GM19452 (cell line): ENCODE data around the gene BCL11A.
A peak's percentile ranks its signal among the peaks of the same experiment; 100 is the strongest.

Source experiments
- ATAC-seq: cut with Tn5 transposase; IDR thresholded peaks from one replicate; pipeline ENCODE4 v1.9.1; 2021; ENCODE audit not compliant: unreplicated experiment

The BCL11A gene

DNA sequence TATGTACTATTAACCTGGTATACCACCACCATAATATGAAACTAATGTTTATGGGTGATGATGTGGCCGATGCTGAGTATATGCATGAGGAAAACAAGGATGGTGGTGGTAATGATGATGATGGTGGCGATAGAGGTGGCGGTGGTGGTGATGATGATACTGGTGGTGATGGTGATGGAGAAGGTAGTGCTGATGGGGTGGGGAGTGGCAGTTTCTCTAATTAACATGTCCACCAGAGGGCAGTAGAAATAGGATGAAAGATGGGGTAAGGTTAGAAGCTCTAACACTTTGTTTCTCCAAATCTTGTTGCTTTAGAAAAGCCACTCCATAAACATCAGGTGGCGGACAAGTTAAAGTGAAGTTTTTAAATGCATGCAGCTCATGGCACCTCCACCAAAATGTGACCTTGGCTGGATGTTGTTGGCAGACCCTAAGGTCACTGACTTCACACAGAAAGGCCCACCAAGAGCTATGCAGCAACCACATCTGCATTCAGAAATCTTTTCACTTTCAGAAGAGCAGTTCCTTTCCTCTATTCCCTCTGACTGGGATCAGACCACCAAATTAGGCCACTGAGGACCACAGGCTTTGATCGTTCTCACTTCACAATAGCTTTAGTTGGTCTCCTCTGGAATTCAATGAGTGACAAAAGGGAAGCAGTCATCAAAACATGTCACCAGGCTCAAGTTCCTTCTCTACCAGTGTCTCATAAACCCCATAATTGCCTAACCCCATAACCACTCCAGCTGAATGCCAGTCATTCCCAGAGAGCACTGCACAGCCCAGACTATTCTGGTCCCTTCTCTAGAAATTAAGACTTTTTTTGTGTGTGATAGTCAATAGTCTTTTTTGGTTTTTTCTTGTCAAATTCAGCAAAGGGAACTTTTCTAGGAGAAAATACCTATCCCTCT lies 7.5 kb upstream of the BCL11A start:
- no peak for ATAC-seq

DNA sequence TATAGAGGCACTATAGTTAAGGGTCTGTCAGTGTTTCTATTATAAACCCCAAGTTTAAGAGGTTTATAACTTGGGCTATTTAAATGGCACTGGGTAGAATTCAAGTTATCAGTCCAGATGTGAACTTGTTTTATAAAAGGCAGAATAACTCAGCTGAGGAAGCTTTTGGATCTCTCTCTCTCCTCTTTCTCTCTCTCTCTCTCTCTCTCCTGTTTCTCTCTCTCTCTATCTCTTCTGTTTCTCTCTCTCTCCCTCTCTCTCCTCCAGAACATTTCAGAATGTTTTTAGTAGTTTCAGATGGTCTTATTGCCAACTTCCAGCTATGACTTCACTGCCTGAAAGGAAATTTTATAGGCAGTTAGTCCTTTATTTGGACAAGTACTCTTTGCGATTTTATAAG lies 6.4 kb upstream of the BCL11A start:
- no peak for ATAC-seq

DNA sequence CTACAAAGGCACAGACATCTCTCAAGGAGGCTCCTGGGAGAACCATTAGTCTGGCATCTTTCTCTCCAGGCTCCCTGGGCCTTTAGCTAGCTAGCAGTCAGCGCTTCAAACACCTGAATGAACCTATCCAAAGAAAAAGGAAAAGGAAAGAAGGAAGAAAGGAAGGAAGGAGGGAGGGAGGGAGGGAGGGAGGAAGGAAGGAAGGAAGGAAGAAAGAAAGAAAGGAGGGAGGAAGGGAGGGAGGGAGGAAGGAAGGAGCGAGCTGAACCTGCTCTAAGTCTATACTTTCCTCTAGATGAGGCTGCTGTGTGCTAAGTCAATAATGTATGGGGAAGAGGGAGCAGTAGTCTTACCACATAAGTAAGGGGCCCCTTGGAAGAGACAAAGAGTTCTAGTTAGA lies 5.1 kb upstream of the BCL11A start:
- ATAC-seq, result no peak

DNA sequence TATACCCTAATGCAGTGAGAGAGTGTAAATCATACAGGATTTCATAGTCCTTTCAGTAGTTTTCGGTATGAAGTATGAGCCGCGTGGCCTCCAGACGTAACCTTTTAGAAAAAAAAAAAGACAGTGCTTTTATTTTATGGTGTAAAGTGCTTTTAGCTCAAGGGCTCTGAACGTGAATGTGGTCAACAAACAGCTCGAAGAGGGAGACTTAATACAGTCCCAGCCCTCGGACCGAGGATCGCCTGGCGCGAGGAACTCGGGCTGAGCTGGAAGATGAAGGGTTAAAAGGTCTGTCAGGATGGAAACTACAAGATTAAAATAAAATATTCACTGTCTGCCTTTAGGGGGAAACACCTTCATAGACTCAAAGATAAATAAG lies 4.0 kb upstream of the BCL11A start:
- ATAC-seq, result no peak

DNA sequence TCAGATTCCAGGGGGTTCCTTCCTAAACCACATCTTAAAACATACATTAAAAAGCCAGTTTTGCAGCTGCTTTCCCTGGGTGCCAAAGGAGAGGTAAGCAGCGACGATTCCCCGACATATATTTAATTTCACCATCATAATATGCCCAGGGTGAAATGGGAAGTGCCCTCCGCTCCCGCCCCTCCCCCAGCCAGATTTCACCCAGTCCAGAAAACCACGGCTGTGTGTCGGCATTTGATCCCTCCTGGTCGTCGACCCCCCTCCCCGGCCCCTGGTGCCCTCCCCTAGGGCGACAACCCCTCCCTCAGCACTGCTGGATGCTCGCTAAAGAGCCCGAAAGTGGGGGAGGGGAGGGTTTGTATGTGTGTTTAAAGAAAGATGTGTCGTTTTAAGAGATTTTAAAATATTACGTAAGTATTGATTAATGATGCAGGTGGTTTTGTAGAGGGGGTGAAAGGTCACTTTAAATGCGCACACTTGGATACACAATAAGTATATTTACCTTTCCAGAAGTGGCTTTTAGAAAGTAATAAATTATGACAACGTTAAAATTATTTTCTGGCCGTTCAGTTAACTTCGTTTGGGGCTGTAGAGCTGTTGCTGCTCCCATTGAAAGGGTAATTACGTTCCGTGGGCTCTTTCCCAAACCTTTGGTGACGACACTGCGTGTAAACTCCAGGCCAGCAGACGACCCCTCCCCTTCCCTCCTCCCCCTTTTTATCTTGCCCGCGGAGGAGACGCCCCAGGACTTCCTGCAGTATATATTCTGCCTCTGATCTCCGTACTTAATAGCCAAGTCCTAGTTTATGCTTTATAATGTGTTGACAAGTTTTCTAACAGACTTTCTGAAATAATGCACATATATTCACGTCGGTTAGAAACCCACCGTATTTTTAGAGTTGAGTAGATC lies 3.4 kb upstream of the BCL11A start:
- no peak for ATAC-seq

DNA sequence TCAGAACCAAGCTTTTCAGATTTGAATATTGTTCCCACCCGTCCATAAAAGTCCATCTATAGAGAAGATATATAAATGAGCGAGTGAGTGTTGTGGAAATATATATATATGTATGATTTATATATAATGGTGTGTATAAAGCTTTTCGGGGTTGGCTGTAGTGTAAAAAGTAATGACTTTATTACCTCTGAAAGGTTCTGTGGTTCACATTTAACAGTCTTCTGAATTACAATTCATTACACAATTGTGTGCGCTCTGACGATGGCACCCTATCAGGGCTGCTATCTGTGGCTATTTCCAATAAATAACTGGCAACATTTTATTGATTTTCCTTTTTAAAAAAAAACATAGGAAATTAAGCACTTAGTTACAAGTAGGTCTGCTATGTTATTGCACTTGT lies 2.7 kb upstream of the BCL11A start:
- no peak for ATAC-seq

DNA sequence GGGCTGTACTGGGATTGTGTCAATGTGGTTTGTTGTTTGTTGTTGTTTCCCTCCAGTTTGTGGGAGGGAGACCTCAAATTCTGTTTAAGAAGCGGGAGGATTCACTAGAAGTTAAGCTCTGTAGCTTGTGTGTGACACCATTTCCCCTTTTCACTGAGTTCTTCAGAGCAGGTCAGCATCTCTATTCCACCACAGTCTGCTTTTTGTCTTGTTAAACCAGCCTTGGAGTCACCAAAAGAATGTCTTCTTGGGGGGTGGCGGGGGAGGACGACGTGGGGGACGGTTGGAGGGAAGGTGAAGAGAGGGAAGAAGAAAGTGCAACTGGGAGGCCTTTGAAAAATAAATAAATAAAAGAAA lies 2.3 kb upstream of the BCL11A start:
- peak; percentile 0 for ATAC-seq

DNA sequence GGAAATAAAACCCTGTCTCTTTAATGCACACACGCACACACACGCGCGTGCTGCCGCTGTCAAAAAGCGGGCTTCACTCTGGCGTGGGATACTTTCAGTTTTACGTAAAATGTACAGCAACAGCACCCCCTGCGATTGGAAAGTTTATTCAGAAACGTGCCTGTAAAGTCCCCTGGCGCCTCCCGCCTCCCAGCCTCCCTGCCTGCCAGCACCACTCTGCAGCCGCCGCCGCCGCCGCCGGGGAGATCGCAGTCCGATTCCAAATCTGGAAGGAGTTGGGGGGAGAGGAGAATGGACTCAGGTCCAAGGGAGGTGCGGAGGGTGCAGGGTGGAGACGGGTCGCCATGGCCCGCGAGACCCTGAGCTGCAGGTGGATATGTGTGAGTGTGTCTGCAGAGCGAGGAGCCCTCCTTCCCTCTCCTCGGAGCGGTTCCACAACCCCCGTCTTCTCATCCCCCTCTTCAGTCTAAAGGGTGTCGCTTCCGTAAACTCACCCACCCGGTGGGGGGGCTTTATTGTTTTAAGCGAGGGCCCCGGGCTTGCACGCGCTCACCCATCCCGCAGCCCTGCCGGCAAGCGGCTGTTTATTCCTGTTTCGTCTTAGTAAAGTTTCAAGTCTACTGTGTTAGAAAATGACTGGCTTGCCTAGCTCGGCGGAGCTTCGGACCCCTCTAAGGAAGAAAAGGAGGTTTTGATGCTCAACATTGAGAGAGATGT lies 1.8 kb upstream of the BCL11A start:
- peak; percentile 27 for ATAC-seq

DNA sequence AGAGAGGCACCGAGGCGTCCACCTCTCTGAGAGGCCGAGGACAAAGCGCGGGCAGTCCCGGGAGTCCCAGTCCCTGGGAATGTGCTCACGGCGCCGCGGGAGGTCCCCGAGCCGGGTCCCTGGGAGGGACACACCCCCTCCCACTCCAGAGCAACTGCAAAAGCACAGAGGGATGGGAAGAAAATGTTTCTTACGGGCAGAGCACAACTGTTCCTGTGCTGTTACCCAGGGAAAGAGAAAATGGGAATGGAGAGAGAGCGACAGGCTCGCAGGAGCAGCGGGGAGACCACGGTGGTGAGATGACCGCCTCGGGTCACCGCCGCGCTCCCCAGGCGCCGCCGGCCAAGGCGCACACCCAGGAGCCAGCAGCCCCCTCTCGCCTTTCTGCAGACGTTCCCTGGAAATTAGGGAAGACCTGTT lies 1.2 kb upstream of the BCL11A start:
- ATAC-seq, result no peak

DNA sequence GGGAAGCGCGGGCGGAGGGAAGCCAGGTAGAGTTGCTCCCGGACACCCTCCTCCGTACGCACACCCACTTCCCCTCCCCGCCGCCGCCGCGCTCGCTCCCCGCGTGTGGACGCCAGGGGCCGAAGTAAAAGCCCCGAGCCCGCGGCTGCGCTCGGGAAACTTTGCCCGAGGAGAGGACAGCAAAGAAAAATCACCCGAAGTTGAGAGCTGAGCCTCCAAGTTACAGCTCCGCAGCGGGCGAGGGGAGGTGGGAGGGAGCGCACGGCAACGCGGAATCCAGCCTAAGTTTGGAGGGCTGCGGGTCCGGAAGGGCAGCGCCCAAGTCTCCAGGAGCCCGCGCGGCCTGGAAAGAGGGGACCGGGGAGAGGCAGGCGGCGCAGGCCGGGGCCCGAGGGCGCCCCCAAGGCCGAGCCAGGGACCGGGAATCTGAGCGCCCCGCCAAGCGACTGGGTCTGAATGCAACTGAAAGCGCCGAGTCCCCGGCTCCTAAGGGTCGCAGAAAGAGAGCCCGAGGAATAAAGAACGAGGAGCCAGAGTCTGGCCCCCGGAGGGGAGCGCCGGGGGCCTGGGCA lies 706 bp upstream of the BCL11A start:
- no peak for ATAC-seq

DNA sequence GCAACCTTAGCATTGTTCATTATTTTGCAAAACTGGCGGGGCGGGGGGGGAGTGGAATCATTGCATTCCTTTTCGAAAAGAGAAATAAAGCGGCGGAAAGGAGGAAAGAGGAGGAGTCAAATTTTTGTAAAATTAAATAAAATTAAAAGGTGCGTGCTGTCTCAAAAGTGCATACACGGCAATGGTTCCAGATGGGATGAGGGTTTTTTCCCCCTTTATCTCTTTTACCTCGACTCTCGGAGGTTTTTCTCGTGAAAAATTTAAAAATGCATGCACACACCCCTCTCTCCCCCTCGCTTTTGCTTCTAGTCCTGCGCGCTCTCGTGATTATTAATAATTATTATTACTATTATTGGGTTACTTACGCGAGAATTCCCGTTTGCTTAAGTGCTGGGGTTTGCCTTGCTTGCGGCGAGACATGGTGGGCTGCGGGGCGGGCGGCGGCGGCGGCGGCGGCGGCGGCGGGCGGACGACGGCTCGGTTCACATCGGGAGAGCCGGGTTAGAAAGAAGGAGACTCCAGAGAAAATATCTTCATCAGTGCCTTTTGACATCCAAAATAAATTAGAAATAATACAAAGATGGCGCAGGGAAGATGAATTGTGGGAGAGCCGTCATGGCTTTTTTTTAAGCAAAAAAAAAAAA lies 481 bp downstream of the BCL11A start:
- no peak for ATAC-seq

DNA sequence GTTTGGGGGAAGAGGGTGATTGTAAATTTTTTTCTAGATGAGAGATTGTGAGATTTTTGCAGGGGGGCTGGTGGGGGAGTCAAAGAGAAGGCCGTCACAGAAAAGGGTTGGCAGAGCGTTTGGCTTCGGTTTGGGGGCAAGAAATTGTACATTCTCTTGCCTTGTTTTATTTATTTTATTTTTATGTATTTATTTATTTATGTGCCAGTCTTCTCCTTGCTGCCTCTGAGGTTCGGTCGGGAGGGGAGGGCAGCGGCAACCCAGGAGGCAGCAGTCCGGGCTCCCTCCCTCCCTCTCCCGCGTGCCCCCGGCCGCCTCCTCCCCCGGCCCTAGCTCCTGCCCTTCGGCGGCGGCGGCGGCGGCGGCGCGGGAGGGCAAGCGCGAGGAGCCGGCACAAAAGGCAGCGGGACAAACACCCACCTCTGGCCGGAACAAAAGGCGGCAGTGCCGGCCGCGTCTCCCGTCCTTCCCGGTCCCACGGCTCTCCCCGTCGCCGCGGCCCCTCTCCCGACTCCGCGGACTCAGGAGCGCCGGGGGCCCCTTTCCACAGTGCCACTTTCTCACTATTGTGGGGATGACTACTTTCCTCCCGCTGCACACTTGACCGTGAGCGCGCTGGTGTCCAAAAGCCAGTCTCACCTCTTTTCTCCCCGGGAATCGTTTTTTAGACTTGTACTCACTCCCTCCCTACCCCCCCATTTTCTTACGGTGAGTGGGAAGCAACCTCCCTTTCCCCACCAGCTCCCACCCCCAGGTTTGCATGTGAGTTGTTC lies 1.2 kb downstream of the BCL11A start:
- no peak for ATAC-seq

DNA sequence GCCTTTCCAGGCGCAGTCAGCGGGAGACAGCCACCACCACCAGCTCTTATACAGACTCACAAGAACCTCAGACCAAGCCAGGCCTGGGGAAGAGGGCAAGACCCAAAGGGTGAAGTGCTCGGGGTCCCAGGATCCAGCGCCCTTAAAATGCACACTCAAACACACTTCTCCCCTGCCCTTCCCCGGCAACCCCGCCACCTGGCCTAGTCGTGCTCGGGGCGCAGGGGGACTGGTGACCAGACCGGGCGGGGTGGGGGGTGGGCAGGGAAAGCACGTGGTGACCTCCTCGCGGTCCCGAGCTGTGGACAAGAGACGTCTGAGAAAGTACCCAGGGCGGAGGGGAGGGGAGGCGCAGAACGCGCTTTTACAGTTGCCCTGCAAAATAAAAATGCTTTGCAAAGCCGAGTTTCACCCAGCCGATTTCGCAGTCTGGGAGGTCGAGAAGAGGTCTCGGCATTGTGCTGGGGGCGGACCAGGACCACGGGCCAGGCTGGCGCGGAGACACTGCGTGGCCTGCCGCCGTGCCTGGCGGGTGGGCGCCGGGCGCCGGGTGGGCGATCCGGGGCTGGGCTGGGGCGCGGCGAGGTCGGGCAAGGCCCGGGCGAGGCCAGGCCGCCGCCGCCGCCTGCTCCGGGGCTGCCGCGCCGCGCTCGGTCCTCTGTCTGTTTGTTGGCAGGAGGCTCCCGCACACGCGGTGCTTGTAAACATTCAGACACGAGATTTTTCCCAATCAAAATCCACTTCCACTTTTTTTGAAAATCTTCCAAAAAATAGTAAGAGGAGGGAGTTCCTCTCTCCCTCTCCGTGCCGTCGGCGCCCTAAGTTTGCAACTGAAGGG lies 2.0 kb downstream of the BCL11A start:
- no peak for ATAC-seq

DNA sequence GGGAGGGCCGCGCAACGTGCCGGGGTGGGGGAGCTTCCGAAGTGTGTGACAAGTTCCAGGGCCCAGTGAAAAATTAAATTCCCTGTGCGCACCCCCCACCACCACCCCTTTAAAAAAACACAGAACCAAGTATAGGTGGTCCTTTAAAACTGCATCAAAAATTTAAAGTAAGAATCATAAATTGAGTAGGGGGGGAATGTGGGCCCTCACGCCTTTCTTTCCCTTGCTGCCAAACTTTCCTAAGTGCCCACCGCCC lies 2.5 kb downstream of the BCL11A start:
- ATAC-seq, result no peak

DNA sequence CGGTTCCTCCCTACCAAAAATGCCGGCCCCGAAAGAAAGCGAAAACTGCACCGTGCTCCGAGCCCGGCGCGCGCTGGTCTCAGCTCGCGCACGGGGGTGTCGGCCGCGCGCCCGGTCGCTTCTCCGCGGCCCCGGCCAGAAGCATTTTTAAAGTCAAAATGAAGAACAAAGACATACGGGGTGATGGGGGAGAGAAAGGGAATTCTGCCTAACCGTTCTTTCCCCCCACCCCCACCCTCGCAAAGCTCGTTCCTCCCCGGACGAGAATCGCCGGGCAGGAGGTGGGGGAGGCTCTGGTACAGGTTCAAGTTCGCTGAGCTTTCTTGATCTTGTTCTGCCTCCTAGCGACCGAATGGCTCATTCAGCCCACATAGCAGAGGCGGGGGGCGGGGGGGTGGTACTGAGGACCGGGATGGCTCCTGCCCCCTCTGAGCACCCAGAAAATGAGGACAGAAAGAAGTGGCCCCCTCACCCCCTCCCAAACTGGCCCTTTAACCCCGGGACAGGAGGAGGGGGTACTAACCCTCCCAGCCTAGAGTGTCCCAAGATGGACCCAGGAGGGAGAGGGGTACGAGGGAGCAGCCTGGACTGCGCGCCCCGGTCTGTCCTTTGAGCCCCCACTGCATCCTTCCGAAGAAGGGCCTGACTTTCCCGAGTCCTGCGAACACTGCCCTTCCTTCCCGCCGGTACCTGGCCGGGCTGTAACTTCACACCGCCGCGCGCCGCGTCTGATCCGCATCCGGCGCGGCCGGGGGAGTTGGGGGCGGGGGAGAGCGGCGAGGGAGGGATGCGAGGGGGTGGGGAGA lies 3.1 kb downstream of the BCL11A start:
- peak; percentile 50 for ATAC-seq

DNA sequence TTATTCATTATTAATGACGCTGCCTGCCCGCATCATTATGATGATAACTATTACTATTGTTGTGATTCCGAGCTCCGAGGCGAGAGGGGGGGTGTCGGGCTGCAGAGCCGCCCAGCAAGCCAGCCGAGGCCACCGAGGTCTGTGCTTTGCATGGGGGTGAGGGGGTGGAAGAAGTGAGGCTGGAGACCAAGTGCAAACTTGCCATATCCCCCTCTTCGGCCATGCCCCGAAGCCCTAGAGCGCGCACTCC lies 3.6 kb downstream of the BCL11A start:
- no peak for ATAC-seq

DNA sequence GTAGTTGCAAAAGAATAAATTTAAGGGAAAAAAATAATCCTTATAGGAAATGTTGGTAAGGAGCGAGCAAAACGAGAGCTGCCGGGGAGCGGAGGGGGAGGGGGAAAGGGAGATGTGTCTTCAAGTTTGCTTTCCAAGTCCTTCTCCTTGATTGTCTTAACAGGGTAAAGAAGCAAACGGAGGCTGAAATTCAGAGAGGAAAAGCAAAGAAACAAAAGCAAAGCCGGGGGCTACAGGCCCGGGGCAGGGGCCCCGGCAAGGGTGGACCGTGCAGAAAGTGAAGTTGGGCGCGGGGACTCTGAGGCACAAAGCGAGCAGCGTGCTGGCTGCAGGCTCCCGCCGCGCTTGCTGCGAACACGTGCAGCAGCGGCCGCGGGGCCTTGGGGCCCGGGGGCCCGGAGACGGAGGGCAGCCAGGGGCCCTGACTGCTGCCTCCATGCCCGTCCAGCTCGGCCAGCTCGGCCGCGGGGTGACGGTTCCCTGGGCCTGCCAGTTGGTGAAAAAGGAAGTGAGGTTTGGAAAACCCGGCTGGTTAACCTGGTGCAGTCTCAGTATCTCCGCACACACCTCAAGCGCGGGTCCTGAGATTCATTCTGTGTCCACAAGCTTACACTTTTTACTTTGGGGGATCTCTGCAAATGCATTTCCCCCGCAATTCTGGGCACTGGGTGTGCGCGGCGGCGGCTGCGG lies 4.1 kb downstream of the BCL11A start:
- ATAC-seq, result no peak

DNA sequence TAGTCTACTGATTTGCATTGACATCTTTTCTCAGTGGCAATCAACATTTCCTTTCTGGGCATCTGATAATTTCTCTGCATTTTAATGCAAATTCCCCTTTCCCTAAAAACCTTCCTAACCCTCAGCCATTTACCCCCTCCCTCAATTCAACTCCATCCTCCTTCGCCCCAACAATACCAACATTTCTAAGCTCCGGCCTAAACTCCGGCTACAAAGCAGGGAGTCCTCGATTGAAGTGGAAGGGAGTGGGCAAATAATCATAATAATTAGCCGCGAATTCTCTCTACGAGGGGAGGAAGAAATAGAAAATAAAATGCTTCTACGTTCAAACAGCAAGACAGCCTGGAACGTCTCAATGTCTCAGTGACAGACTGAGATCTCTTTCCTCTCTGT lies 4.6 kb downstream of the BCL11A start:
- no peak for ATAC-seq
